NCI-H1417 treated with DMSO at 0.1 percent for 48 hours (cell line): ENCODE data around the gene ZBTB42.

ENCODE experiments used
- DNase-seq: peaks from one replicate; lab custom pipeline; 2025; lab: John Stamatoyannopoulos, UW

The ZBTB42 gene

DNA sequence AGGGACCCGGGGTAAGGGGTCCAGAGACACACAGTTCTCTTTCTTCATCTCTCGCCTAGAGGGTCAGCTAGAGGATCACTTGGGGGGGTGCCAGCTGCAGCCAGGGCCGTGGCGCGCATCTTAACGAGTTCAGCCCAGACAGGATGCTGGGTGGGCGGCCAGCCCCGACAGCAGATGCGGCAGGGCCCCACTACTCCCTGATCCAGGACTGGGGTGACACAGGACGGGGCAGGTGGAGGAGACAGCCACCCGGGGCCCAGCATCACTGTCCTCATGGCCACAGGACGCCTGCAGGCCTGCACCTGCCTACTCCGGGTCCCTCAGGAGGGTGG is 18.1 kb upstream of the ZBTB42 start:
- DNase-seq: no peak

DNA sequence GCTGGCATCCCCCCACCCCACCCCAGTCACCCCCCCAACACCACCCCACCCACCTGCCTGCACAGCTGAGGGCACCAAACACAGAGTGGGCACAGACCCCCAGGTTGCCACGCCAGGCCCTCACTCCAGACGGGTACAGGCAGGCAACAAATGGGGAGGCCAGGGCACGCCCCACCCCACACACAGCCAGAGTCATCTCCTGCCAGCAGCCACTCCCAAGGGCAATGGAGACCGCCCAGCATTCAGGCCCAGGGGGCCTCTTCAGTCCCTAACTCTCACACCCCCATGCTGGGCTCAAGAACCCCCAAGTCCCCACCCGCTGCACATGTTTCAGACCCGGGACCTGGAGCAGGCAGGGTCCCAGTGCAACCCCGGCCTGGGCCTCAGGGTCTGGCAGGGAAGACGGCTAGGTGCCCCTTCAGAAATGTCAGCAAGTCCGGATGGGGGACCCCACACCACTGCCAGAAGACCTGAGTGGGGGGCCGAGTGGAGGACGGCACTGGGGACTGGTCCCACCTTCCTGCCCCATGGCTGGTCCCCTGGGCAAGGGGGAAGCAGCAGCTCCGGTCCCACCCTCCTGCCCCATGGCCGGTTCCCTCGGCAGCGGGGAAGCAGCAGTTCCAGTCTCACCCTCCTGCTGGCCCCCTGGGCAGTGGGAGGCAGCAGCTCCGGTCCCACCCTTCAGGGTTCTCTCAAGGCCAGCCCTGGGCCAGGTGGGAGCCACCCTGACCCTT is 17.2 kb upstream of the ZBTB42 start:
- no peak for DNase-seq

DNA sequence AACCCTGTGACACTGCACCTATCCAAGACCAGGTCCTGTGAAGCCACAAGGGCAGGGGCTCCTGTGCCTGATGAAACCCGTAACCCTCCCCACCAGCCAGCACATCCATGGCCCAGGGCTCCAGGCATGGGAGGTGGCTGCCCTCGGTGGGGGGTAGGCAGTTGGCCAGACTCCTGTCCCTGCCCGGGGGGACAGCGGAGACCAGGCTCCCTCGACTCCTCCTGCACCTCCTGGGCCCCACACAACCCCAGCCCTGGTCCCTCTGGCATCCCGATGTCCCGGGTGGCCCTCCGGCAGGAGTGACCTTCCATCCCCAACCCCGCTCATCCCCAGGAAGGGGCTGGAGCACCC is 16.7 kb upstream of the ZBTB42 start:
- no peak for DNase-seq

DNA sequence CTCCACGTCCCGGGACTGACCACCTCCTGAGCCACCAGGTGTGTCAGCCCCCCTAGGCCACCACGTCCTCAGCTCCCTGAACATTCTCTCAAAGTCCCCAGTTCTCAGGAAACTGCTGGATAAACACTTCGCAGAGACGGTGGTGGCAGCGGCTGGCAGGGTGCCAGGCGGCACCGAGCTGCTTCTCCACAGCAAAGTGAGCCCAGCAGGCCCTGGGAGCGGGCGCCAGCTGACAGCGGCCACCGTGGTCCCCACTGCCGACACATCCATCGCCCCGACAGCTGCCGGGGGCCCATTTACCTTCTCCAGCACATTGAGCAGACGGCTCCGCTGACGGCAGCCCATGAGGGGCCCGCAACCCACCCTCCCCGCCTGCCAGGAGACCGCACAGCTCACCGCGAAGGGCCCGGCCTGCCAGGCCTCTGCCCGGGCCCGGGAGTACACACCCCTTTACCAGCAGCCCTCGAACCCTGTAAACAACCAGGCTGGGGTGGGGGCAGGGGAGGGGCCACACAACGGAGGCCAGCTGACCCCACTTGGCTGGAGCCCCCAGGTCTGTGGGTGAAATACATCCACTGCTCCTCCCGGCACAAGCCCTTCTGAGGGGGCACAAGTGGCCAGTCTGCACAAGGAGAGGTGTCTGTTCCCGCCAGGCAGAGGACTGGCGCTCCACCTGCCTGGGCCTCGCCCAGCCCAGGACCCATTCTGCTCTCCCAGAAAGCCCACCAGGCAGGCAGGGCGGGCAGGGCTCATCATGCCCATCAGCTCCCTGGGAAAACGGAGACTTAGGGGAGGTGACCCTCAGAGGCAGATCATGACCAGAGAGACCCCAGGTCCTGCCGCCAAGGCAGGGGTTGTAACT is 15.8 kb upstream of the ZBTB42 start:
- peak; percentile 28 for DNase-seq

DNA sequence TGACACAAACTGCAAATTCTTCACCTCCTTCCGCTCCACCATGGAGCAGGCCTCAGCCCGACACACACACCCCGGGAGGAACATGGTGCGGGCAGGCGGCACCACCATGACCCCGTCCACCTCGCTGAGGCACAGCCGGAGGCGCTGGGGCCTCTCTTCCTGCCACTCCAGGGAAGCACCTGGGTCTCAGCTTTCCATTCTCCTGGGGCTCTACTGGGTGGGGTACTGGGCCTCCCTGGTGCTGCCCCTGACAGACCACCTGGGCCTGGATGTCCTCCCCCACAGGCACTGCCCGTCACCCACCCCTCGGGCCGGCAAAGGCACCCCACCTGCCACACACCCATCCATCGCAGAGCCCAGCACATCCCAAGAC is 15.2 kb upstream of the ZBTB42 start:
- no peak for DNase-seq

DNA sequence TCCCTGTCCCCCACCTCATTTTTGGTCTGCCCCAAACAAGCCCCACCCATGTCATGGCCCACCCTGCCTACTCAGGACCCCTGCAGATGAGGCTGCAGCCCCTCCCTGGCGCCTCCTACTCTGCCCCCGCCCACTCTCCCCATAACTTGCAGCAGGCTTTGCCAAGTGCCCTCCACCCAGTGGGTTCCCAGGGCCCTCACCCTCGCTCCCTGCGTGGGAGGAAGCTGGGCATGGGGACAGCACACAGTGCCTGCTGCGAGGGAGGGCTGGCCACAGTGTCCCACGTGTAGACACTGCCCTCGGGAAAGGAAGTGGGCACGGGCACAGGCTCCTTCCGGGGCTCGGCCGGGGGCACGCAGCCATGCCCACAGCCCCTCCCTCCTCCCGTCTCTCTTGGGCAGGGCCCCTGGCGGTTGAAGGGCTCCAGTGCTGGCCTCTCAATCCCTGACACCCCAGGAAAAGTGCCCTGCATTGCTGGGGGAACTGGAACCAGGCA is 14.8 kb upstream of the ZBTB42 start:
- no peak for DNase-seq

DNA sequence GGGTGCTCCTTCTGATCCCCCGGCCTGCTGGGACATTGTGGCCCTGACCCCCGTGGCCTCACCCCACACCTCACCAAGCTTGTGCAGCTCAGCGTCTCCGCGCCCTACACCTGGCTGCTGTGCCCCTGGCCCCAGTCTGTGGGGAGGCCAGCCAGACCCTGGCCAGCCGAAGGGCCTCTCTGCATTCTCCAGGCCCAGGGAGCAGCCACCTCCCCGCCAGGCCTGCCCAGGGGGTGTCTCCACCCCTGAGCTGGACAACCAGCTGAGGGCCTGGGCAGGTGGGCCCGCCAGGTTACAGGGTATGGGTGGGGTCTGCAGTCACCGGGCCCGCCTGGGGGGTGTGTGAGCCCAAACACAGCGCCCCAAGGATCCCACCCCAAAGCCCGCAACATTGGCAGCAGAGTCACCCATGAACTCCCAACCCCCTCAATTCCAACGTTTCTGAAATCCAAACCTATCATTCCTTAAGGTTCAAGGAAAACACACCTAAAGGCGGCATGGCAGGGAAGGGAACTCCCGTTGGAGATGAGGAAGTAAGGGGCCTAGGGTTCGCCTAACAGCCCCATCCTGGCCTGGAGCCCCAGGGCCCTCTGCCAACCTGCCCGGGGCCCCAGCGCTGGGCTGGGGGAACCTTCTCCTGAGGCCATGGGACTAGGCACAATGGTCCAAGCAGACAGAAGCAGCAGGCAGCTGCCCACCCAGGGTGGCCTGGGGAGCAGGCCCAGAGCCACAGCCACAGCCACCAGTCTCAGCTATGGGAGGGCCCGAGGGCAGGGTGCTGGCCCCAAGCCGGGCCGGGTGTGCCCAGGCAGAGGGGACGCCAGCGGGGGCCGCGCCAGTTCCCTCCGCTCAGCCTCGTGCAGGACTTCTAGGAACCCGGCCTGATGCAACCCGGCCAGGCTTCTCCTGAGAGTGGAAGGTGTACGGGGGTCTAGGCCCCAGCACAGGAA is 13.9 kb upstream of the ZBTB42 start:
- DNase-seq: no peak

DNA sequence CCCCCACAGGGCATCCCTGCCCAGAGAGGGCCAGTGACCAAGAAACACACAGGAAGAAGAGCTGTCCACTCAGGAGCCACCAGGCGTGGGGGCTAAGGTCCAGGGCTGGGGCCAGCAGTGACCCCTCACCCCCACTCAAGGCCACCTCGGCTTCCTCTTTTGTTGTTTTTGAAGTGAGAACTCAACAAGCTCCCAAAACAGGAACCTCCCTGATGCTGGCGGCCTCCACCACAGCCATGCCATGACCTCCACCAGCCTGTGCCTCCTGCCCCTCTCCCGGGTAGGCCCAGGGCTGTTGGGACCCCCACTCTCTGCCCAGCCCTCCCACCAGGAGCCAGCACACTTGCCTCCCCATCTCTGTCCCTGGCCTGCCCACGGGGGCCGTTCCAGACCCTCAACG is 13.2 kb upstream of the ZBTB42 start:
- DNase-seq: no peak

DNA sequence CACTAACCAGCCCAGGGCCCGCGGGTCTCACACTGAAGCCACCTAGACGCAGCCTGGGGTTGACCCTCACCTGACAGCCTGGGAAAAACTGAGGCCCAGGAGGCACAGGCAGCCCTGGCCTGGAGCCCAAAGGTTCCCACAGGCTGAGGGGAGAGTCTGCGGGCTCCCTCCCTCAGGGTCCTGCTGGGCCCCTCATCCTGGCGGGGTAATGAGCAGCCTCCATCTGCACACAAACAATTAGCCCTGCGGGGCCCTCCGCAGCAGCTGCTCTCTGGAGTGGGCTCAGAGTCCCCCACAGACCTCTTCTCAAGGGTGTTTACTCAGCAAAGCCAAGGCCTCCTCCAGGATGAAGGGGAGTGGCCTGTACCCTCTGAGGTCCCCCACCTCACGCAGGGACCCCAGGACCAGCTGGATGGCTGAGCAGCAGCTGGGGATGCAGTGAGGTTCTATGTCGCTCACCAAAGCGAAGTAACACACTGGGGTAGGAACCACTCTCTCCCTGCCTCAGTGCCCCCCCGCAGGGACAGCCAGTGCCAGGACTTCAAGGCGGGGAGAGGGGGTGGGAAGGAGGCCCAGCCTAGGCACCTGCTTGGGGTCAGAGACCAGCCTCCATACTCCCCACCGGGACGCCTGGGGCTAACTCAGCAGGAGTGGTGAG is 12.6 kb upstream of the ZBTB42 start:
- peak; percentile 91 for DNase-seq

DNA sequence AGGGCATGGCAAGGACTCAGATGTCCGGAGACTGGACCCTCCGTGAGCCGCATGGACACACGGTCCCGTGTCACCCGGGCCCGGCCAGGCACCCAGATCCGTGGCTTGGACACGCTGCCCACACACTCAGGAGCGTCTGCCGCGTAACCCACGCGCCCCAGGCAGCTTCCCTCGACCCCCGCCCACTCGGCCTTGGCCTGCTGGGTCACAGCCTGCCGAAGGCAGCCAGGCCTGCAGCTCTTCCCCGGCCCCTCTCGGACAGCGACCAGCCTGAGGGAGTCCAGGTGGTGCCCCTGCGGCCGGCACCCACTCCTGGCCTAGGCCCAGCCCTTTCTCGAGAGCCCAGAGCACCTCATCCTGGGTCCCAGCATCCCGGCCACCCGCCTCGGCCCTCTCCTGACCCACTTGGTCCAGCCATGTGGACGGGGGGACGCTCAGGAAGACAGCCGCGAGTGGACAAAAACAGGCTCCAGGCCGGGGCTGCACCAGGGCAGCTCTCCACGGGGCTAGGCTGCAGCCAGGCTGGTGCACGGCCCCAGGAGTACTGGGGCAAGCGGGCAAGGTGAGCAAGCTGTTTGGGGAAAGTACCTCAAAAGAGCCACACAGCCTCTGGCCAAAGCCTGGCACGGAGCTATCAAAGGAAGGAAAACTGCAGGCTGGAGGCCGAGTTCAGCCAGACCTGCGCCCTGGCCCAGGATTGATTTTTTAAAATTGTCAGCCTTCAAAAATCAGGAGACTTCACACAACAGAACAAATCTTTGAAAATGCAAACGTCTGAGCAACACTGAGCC is 11.8 kb upstream of the ZBTB42 start:
- no peak for DNase-seq

DNA sequence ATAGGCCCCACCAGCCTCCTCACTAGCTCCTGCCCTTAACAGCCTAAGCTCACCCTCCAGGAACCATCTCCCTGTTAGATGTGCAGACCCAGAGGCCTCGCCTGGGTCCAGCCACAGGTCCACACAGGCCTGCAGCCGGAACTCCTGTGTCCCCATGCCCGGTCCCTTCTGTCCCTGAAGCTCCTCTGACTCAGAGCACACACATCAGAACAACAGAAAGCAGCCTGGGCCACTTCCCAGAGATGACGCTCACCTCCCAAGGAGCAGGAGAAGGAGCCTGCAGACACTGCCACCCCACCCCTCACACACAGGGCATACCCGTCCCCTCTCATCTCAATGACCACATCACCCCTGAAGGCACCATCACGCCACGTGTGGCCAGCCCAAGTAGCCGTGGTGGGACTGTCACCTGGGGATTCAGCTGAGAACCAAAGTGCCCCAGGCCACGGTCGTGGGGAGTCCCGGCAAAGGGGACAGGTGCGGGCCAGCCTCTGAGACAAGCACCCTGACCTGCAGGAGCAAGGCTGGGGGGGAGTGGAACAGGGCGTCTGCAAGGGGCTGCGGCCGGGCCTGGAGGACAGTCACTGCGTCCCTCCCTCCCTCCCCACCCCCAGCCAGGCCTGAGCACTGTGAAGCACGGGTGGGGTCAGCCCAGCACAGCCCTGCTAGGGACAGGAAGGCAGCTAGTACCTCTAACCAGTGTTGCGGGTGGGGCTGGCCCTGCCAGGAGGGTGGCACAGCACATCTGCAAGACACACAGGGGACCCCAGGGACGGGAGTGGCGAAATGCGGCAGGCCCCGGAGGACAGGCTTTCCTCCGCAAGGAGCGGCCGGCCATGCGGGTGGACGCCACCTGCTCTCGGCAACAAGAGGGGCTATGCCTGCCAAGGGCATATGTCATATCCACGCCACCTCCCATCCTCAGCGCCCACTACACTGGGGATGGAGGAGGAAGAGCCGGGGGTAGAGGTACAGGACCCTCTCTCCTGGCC is 10.9 kb upstream of the ZBTB42 start:
- DNase-seq: no peak

DNA sequence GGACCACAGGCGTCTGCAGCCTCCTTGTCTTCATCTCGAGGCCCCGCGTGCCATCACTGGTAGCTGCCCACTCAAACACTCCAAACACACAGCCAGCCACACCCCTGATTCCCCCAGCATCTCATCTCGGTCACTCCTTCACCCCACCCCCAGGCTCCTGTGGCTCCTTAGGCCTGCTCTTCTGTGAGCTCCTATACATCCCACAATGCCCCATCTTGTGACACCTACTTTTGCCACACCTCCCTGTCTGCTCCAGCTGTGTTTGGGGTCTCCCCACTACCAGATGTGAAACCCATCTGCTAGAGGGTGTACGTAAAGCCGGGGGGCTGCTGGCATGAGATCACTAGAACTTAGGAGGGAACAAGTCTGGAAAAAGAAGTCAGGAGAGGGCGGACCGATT is 9.5 kb upstream of the ZBTB42 start:
- no peak for DNase-seq

DNA sequence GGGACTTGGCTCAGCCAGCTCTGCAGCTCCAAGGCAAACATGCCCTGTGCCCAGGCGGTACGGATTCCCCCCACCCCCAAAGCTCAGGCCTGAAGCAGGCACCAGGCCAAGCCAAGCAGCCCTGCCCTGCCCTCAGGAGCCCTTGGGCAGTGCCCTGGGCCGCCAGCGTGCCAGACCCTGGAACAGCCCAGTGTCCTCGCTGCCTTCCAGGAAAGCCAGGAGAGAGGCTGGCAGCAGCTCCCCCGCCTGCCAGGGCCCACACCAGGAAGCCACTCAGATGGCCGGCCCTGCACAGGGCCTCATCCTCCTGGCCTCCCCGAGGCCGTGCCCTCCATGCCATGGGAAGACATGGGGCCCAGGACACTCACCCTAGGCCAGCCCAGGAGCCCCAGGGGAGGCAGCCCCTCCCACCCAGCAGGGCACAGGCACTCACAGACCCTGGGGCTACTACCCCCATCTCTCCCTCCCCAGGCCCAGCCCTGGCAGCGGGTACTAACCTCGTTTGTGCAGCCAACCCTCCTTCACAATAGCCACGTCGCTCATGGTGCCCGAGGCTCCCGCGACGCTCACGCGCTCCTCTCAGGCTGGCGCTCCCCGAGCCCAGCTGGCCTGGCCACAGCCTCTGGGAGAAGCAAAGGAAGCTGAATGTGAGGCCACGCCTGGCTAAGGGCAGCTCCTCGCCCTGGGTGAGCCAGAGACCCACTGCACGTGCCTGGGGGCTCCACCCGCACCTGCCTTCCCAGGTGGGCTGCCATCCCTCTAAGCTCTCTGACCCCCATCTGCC is 8.6 kb upstream of the ZBTB42 start:
- DNase-seq: no peak

DNA sequence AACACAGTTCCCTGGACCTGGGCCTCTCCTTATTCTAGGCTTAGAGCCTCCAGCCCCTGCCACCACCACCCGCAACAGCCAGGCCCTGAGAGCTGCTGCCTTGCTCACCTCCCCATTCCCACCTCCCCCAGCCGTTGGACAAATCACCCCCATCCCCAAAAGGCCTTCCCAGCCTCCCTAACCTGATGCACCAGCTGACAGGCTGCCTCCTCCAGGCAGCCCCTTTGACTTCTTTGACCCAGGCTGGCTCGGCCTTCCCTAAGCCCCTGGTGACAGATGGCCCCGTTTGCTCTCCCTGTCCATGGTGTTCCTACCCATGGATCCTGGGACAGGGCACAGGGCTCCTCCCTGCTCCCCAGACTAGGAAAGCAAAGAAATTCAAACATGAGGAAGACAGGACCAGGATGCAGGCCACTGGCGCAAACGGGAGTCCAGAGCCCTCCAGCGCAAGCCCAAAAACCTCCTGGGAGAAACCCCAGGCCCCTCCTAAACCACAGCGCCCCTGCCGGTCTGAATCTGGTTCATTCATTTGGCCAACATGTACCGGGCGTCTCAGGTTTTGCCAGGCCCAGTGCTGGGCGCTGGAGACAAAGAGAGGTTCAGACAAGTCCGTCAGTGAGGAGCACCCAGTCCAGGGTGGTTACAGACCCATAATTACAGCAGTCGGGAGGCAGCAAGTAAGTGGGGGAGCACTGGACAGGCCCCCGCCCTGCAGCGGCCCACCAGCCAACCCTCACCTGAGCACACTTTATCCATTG is 7.8 kb upstream of the ZBTB42 start:
- DNase-seq: no peak

DNA sequence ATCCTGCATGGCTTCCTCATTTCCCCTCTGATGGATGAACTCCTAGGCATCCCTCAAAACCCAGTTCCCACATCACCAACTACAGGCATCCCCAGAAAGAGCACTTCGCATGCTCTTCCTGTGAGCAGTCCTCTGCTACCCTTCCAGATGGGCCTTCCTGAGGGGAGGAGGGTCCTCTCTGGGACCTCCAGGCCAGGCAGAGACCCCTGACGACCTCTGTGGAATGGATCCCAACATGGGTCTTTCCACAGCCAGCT is 7.3 kb upstream of the ZBTB42 start:
- no peak for DNase-seq

DNA sequence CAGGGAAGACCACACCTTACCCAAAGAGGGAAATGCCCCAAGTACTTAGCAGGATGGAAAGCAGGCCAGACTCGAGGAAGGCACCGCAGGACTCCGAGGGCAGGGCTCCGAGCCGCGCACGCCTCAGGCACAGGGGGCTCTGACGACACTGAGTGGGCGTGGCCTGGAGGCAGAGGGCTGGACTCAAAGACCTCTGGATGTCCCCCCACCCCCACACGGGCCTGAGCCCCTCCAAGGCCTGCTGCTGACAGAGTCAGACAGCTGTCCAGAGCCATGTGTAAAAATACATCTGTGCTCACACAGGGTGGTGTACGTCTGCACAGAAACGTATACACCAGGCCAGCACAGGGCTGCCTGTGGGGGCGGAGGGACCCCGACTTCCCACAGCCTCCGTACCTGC is 6.8 kb upstream of the ZBTB42 start:
- no peak for DNase-seq

DNA sequence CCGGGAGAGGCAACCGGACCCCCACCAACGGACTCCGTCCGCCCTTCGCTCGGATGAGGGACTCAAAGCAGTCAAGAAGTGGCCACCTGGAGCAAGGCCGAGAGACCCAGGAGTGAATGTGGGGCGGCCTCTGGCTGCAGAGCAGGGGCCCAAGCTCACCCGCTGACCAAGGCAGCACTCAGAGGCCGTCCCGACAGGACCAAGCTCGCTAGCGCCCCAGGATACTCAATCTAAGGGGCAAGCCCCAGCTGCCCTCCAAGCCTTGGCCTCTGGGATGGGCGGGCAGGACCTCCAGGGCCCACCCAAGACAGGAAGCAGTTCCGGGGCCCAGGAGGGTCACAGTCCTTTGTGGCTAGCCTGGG is 6.3 kb upstream of the ZBTB42 start:
- DNase-seq: no peak

DNA sequence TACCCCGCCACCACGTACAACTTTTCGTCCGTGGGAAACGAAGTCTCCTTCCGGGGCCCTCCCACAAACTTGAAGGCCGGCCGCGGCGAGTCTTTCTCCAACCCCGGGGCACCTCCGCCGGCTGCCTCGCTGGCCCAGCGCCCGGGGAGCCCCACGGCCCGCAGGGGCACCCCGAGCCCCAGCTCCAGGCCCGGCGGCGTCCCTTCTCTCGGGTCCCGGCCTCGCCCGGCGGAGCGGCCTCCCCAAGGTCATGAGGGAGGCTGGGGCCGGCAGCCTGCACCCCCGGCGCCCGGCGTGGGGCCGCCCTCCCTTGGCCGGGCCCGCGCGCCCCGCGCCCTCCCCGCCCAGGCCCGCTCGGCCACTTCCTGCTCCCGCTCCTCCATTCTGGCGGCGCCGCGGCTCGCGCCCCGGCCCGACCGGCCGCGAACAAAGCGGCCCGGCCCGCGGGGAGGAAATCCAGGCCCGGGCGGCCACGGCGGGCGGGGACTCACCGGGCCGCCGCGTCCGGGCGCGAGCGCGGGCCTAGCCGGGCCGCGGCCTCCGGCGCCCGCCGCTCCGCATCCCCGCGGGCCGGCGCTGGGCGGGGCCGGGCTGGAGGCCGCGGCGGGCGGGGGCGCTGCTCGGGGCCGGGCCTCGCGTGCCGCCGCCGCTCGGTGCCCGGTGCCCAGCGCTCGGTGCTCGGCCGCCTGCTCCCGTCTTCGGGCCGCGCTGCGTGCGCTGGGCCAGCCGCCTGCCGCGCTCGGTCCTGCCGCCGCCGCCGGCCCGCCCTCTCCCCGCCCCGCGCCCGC is 5.7 kb upstream of the ZBTB42 start, which contains the start of gene AKT1:
Gene AKT1, minus strand, starts transcription at position 756 of the 788 bp plus-strand sequence. CDS start 3,105 bp downstream, outside the sequence.
- DNase-seq: no peak
